Measurements from ENCODE around the gene DGKI. TPM values are rescaled to one million over a fixed set of nuclear protein-coding genes. Genes with fewer than 3 reads are reported as not detected.
A peak's percentile ranks its signal among the peaks of the same experiment; 100 is the strongest.

Gene DGKI
- polyA plus RNA-seq, 2 of the 4 experiments (the other 2 are of a cell fraction): 0.05 to 0.08 TPM

DNA sequence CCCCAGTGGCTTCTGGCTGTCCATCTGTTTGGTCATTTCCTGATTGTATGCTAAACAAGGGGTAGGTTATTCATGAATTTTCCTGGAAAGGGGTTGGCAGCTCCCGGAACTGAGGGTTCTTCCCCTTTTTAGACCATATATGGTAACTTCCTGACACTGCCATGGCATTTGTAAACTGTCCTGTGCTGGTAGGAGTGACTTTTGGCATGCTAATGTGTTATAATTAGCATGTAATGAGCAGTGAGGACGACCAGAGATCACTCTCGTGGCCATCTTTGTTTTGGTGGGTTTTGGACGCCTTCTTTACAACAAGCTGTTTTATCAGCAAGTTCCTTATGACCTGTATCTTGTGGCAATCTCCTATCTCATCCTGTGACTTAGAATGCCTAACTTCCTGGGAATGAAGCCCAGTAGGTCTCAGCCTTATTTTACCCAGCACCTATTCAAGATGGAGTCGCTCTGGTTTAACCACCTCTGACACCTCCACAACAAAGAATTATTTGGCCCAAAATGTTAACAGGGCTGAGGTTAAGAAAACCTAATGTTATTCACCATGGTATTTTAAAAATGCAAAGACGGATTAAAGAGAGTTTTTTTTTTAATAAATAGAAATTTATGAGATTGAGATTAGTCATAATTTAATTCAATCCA is 500.9 kb downstream of the DGKI start:
- no peak for ATAC-seq
- POLR2A ChIA-PET: no interaction called here

DNA sequence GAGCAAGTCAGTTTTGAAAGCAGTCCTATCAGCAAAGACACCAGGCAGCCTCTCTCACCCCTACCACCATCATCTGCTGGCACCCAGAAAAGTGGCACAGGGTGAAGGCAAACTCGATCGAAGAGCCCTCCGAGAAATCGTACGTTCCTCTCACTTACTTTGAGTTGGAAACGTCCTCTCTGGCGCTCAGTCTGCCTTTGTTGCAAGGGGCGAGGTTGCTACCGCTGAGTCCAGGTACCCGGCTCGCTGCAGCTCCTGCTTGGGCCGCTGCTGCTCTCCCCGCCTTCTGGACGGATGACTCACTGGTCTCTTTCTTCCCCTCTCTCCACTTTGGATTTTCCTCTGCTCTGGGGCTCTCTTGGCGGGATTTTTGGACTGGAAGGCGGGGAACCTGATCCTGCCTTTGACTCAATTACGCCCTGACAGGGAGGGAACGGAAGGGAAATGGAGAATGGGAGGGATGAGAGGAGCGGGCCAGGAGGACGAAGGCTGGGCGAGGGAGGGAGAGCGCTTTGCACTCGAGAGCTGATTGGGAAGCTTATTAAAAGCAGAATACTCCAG is 503.4 kb downstream of the DGKI start, which contains the start of gene PTN:
PTN (minus strand) TSS at position 453 of the 561 bp plus-strand sequence. CDS start 88,760 bp downstream, outside the sequence.
- Histone ChIP-seq H3K4me1 (no peaks in the 10 kb centered on the region), H3K4me2 (peak within 1 kb of the TSS; percentile 45), H3K4me3 (no peak within 1 kb of the TSS), H3K27ac (no peak within 1 kb of the TSS), H3K9me3 (no peaks in the 10 kb centered on the region)
- ATAC-seq: peak; percentile 59 to 77; a peak in 5 of 6 replicates
- ChIA-PET CTCF (no interaction called here), POLR2A (no interaction called here)
- under 1% methylated on average over 23 of the region's 23 CpGs for WGBS (ENCODE audit: missing lambda C conversion rate)
- DNase-seq (ENCODE audit: low read depth in 1 of 2, low spot score in 1 of 2): no peak
- TF ChIP-seq GATA3 (IDR thresholded peaks at IDR 0.05; ENCODE audit: borderline replicate concordance) (no peak), NPAS2 (CRISPR knock-in tag; IDR thresholded peaks at IDR 0.05; ENCODE audit: borderline replicate concordance) (no peak), KDM1A (IDR thresholded peaks at IDR 0.05; ENCODE audit: low read depth) (no peak), FOSL2 (IDR thresholded peaks at IDR 0.05) (no peak), FOSL2 (CRISPR knock-in tag; IDR thresholded peaks at IDR 0.05) (no peak), FOXS1 (CRISPR knock-in tag; IDR thresholded peaks at IDR 0.05) (no peak), CEBPB (IDR thresholded peaks at IDR 0.05) (no peak), HOXA7 (CRISPR knock-in tag; IDR thresholded peaks at IDR 0.05) (no peak), KDM5A (IDR thresholded peaks at IDR 0.05) (no peak), ZC3H11A (IDR thresholded peaks at IDR 0.05) (no peak), HOXB13 (CRISPR knock-in tag; IDR thresholded peaks at IDR 0.05; ENCODE audit: low read depth) (no peak), PHF8 (IDR thresholded peaks at IDR 0.05; ENCODE audit: borderline replicate concordance, low read depth) (no peak), POLR2AphosphoS2 (conservative IDR thresholded peaks at IDR 0.05; ENCODE audit: low read length) (no peak)
- TF ChIP-seq, protein P1, sequence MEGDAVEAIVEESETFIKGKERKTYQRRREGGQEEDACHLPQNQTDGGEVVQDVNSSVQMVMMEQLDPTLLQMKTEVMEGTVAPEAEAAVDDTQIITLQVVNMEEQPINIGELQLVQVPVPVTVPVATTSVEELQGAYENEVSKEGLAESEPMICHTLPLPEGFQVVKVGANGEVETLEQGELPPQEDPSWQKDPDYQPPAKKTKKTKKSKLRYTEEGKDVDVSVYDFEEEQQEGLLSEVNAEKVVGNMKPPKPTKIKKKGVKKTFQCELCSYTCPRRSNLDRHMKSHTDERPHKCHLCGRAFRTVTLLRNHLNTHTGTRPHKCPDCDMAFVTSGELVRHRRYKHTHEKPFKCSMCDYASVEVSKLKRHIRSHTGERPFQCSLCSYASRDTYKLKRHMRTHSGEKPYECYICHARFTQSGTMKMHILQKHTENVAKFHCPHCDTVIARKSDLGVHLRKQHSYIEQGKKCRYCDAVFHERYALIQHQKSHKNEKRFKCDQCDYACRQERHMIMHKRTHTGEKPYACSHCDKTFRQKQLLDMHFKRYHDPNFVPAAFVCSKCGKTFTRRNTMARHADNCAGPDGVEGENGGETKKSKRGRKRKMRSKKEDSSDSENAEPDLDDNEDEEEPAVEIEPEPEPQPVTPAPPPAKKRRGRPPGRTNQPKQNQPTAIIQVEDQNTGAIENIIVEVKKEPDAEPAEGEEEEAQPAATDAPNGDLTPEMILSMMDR (IDR thresholded peaks at IDR 0.05): no peak
- TF ChIP-seq, protein P2, sequence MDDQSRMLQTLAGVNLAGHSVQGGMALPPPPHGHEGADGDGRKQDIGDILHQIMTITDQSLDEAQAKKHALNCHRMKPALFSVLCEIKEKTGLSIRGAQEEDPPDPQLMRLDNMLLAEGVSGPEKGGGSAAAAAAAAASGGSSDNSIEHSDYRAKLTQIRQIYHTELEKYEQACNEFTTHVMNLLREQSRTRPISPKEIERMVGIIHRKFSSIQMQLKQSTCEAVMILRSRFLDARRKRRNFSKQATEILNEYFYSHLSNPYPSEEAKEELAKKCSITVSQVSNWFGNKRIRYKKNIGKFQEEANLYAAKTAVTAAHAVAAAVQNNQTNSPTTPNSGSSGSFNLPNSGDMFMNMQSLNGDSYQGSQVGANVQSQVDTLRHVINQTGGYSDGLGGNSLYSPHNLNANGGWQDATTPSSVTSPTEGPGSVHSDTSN (IDR thresholded peaks at IDR 0.05): no peak
- TF ChIP-seq, protein P3, sequence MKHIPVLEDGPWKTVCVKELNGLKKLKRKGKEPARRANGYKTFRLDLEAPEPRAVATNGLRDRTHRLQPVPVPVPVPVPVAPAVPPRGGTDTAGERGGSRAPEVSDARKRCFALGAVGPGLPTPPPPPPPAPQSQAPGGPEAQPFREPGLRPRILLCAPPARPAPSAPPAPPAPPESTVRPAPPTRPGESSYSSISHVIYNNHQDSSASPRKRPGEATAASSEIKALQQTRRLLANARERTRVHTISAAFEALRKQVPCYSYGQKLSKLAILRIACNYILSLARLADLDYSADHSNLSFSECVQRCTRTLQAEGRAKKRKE (CRISPR knock-in tag; IDR thresholded peaks at IDR 0.05; ENCODE audit: low read depth): no peak
- FAIRE-seq: no peak

More for the DNA sequence above, 500.9 kb downstream of the DGKI start:
- H3K4me3 ChIP-seq: no peak overlapping the region
- H3K9me3 ChIP-seq: no peaks in the 10 kb centered on the region
- FAIRE-seq (no peak), DNase-seq (ENCODE audit: low read depth in 1 of 2, low spot score in 1 of 2) (no peak)
- CTCF ChIA-PET: interaction anchor here (1.0 to 1.4 kb wide), 2 partner anchors 9 to 108 kb away, joined by 3 read pairs; no protein-coding TSS in a partner anchor
- H3K4me2 ChIP-seq: no peak overlapping the region
- TF ChIP-seq, protein P4, sequence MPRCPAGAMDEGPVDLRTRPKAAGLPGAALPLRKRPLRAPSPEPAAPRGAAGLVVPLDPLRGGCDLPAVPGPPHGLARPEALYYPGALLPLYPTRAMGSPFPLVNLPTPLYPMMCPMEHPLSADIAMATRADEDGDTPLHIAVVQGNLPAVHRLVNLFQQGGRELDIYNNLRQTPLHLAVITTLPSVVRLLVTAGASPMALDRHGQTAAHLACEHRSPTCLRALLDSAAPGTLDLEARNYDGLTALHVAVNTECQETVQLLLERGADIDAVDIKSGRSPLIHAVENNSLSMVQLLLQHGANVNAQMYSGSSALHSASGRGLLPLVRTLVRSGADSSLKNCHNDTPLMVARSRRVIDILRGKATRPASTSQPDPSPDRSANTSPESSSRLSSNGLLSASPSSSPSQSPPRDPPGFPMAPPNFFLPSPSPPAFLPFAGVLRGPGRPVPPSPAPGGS (IDR thresholded peaks at IDR 0.05): no peak
- TF ChIP-seq ZNF302 (CRISPR knock-in tag; IDR thresholded peaks at IDR 0.05): no peak
- no peak for TF ChIP-seq RCOR1 (IDR thresholded peaks at IDR 0.05; ENCODE audit: low read depth, low read length)
- 11% methylated on average over 6 of the region's 6 CpGs for WGBS (ENCODE audit: missing lambda C conversion rate)
- no peak overlapping the region for H3K27ac ChIP-seq
- H3K4me1 ChIP-seq: no peaks in the 10 kb centered on the region
